ENCODE data around the gene ADAMTS2.

Gene ADAMTS2

GRCh38 chr5:179130101-179130681 is 215.1 kb downstream of the ADAMTS2 start:
- DNase-seq, result no peak

- no peak for DNase-seq
Observed at GRCh38 chr5:179129607-179130071, 215.6 kb downstream of the ADAMTS2 start.

GRCh38 chr5:179128976-179129375 is 216.3 kb downstream of the ADAMTS2 start:
- no peak for DNase-seq

GRCh38 chr5:179128041-179128365 is 217.3 kb downstream of the ADAMTS2 start:
- no peak for DNase-seq

- DNase-seq, result no peak
Observed at GRCh38 chr5:179127136-179128040, 217.9 kb downstream of the ADAMTS2 start.

DNA sequence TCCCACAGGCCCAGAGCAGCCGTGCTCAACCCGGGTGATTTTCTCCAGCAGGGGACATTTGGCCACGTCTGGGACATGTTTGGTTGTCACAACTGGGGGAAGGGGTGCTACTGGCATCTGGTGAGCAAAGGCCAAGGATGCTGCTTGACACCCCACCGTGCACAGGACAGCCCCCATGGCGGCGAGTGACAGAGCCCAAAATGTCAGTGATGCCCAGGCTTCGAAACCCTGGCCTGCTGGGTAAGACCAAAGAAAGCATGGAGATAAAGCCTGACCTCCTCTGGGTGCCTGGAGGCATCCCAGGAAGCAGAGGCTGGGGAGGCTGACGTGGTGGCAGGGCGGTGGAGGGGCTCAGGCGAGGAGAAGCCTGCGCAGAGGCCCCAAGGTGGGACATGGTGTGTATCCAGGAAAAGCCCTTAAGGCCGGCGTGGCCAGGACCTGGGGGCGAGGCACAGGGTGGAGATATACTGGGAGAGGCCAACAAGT is 218.7 kb downstream of the ADAMTS2 start:
- no peak for DNase-seq

DNA sequence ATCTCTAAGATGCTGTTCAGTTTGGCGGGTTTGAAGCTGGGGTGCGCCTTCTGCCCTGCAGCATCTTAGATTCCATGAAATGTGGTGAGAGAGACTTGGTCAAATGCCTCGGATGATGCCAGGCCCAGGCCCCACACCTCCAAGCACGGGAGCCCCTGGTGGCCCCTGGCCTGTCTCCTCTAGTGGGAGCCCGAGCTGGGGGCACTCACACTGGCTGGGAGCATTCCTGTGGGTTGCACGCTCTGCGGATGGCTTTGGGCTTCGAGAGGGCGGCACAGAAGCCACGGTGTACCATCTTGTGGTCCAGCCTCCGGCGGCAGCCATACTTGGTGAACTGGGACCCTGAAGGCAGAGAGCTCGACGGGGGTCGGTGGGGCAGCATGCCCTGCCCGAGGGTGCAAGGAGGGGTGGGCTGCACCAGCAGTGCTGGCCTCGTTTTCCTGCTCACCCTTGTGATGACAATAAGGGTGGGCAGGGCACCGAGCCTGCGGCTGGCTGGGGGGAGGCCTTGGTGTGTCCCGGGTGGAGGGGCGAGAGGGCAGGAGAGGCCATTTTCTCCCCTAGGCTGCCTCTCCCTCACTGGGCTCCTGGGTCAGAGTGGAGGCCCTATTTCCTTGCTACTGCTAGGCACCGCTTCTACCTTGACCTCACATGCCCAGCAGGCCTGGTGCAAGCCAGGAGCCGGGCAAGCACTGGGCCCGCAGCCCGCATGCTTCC is 219.3 kb downstream of the ADAMTS2 start:
- DNase-seq, result no peak

- no peak for DNase-seq
Observed at GRCh38 chr5:179124853-179125788, 220.1 kb downstream of the ADAMTS2 start.

DNA sequence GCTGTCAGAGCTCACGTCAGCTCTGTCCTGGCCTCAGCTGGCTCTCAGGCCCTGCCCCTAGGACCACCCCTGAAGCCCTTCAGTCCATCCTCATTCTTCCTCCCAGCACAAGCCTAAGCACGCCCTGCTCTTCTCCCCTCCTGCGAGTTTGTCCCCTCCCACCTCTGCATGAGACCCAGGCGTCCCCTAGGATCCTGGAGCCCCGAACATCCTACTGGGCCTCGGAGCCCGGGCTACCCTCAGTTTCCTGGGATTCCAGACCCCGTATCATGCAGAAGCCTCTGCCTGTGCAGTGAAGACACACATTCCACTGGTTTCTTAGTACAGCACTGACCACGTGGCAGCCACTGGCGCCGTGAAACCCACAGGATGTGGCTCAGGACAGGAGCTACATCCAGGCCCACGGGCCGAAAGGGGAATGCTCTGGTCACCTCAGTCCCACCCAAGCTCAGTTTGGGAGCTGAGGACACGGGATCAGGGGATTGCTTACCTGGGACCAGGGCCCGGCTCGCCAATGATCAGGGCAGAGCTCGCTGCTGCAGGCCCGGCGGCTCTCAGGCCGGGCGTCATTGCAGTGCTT is 220.9 kb downstream of the ADAMTS2 start:
- no peak for DNase-seq

- no peak for DNase-seq
Observed at GRCh38 chr5:179123491-179124272, 221.6 kb downstream of the ADAMTS2 start.

DNA sequence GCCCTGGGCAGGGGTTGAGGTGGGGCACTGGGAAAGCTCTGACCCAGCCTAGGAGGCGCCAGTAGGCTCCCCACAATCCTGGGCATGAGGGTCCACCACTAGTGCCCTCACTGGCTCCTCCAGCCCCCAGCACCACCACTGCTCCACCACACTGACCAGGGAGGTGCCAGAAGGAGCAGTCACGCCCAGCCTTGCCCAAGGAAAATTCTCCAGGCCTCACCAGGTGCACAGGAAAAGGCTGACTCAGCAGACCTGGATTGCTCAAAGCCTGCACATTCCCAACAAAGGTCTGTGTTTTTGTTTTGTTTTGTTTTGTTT is 222.2 kb downstream of the ADAMTS2 start:
- no peak for DNase-seq

GRCh38 chr5:179122411-179123108 is 222.7 kb downstream of the ADAMTS2 start:
- no peak for DNase-seq

GRCh38 chr5:179121667-179122111 is 223.6 kb downstream of the ADAMTS2 start:
- no peak for DNase-seq

DNA sequence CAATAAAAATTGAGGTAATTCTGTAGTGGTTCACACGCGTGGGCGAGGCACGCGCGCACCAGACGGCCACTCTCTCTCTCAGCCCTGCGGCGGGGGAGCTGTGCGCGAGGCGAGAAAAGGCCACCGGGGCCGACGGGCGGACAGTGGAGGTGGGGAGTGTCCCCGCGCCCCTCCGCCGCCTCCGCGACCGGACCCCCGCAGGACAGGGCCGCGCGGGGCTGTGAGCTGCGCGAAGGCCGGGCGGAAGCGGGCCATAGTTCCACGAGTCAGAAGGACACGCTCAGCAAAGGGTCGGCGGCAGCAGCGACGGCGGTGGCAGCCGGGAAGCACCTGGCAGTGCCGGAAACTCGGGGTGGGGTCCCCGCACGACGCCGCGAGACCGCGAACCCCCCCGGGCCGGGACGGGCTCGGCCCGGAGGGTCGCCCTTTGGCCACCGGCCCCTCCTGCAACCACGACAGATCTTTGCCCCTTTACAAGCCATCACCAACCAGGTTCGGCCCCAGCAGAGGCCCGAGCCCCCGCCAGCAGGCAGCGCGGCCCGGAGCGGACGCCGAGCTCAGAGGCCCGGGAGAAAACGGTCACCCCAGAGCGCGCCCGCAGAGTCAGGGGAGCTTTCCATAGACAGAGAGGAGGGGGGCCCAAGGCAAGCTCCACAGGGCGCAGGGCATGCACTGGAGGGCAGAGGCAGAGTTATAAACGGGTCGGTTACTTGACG is 224.2 kb downstream of the ADAMTS2 start:
- DNase-seq, result no peak

- no peak for DNase-seq
Observed at GRCh38 chr5:179120421-179120861, 224.8 kb downstream of the ADAMTS2 start.

DNA sequence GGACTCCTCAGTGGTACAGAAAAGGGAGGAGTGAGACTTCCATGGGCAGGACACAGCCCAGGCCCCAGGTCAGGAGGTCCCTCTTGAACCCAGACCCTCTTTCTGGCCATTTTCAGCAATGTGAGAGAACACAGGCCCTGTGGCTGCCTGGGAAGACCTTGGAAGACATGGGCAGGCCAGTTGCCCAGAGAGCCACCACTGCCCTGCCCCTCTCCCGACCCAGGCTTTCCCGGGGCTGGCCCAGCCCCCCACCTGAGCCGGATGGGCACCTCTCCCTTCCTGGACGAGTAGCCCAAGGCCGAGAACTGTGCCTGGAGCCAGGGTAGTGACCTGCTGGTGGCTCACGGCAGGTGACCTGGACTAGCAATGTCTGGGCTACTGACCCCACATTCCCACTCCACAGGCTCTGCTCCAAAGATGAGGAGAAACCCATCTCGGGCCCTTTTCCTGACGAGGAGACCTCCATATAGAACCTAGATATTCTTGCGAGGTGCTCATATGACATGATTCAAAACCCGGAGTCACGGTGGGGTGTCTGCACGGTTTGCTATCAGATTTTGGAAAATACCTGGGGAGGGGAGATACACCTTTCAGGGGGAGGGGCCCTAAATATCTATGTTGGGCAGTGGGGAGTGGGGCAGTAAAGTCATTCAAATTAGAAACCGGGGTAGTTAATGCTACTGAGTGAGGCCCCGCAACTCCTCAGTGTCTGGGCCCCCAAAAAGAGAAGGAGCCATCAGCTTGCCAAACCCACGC is 225.7 kb downstream of the ADAMTS2 start:
- DNase-seq, result no peak

- no peak for DNase-seq
Observed at GRCh38 chr5:179118756-179119414, 226.4 kb downstream of the ADAMTS2 start.

DNA sequence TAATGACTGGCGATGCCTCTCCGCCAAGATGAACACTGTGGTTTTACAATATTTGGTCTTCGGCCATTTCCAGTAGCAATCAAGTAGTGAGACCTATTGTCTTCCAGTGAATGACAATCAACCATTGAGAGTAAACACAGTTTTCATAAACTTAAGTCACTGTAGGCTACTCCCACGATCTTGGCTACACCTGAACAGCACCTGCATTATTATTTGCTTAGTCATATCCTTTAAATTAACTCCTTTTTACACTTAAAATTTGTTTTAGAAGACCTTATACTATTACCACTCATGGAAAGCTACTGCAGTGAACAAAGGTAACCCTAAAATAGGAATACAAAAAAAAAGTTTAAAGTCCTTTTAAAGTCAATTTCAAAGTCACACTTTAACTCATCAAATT is 226.9 kb downstream of the ADAMTS2 start:
- no peak for DNase-seq

Data from inflammatory macrophage treated with lipopolysaccharide for 4 hours (primary cell).